Ureter (tissue), 1 donor: ENCODE results near the gene SLC27A4. TPM values are rescaled to one million over a fixed set of nuclear protein-coding genes. Genes with fewer than 3 reads are reported as not detected.
A peak's percentile ranks its signal among the peaks of the same experiment; 100 is the strongest.

Experiments
- DNase-seq: peaks from one replicate; pipeline ENCODE4 v3.0.0-alpha.2; 2020; ENCODE audit warnings: low spot score
- total RNA-seq: library from RNA; stranded (reverse); gene quantifications from one replicate; pipeline ENCODE4 v1.2.4, GENCODE V29; 2023
- donor health status: DM: yes; HTN: yes; CAD: no.

Gene SLC27A4
- total RNA-seq, 1 donor from 2014 or later = 37.1 TPM

- DNase-seq = no peak
Measured at GRCh38 chr9:128365525-128365924, 25.2 kb downstream of the SLC27A4 start.

- DNase-seq = no peak
Measured at GRCh38 chr9:128369024-128369706, 28.8 kb downstream of the SLC27A4 start.

- DNase-seq = no peak
Measured at GRCh38 chr9:128370367-128370751, 30.0 kb downstream of the SLC27A4 start.

DNA sequence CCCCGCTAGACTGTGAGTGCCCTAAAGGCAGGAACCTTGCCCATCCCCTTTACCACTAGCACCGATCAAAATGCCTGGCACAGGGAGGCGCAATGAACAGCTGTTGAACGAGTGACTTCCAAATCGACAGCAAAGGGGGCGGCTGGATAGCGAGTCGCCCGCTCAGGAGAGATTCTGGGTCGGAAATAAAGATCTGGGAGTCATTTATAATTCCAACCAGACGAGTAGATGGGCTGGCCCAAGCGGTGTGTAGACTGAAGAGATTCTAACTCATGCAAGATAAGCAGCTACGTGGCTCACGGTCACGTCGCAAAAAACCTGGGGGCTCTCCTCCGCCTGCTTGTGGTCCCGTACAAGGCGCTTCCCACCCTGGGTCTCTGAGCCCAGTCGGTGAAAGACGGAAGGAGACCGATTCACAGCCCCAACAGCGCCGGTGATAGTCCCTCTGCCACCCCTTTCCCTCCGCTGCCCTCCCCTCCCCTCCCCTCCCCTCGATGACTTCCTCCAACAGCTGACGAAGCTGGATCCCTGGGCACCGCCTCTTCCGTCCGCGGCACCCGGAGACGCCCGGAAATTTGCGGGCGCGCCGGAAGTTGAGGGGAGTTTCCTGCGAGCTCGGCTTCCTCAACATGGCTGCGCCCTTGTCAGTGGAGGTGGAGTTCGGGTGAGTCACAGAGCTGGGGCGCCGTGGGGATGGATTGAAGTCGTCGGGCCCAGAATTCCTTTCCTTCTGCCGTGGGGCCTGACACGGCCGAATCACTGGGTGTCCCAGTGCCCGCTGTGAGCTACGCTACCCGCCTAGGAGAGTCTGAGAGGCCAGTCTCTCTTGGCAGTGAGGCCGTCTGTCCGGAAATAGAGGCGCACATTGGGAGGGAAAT, 30.7 kb downstream of the SLC27A4 start, which contains the start of gene URM1:
Gene URM1 (plus strand): TSS at position 623 of the 878 bp plus-strand sequence. CDS start 7 bp downstream, at position 630.
- peak; percentile 97 for DNase-seq

DNA sequence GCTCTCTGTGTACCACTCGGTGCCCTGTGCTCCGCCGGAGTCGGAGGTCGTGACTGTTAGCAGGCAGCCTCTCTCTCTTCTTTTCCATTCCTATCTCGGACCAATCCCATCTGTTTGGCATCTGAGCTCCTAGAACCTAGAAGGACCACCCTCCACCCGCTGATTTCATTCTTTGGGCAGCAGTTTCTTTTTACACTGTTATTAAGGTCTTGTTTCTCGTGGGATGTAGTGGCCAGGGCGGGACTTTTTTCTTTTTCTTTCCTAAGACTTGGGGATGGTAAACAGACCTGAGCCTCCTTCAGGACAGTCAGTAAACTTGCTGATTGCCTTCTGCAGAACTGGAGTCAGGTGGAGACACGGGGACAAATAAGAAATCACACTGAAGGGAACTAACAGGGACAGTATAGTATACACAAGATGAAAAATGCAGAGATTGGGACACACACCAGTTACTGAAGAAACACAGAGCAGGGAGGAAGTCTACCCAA, 31.3 kb downstream of the SLC27A4 start:
- DNase-seq = no peak

DNA sequence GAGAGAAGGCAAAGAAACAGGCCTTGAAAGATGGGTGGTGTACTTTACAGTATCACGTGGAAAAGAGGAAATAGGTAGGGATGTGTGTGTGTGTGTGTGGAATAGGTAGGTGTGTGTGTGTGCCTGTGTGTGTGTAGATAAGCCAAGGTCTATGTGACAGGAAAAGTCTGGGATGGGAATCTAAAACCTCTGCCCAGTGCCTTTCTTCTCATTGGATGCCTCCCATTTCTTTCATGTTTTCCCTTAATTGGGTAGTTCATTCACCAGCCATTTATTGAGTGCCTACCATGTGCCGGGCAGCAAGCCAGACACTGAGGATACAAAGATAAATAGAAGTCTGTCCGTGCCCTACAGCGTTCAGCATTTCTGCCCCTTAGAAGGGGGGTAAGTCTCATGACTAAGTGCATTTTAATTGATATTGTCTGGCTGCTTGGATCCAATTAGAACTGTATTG, 31.9 kb downstream of the SLC27A4 start:
- DNase-seq = no peak

GRCh38 chr9:128372784-128373183, 32.5 kb downstream of the SLC27A4 start:
- no peak for DNase-seq

GRCh38 chr9:128374221-128374675, 33.9 kb downstream of the SLC27A4 start:
- no peak for DNase-seq

DNA sequence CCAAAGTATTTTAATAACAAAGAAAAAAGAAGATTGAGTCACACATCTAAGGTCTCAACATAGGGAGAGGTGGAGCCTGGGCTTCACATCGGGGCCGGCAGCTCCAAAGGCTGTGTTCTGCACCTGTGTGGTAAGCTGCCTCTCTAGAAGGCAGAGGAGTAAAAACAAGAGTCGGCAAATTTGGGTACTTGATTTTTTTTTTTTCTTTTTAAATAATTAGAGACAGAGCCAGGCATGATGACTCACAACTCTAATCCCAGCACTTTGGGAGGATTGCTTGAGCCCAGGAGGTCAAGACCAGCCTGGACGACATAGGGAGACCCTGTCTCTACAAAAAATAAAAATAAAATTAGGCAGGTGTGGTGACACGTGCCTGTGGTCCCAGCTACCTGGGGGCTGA, 35.5 kb downstream of the SLC27A4 start:
- no peak for DNase-seq

- DNase-seq = no peak
Measured at GRCh38 chr9:128382261-128382660, 41.9 kb downstream of the SLC27A4 start.

- no peak for DNase-seq
Measured at GRCh38 chr9:128383007-128383753, 42.9 kb downstream of the SLC27A4 start.

DNA sequence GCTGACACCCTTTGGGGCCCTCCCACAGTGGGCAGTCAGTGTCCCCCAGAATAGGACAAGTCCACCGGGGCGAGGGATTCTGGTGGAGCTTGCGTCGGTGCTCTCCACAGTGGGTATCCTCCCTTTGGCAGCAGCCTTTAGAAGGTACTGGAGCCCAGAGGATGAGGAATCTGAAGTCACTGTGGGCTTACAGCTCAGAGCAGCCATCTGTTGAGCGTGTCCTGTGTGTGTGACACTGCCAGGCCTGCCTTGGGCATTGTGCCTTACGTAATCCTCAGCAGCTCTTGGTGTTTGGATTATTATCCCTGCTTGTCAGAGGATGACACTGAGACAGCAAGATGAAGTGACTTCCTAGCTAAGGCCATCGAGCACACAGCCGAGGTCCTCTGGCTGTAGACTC, 43.5 kb downstream of the SLC27A4 start:
- no peak for DNase-seq

GRCh38 chr9:128384801-128385495, 44.6 kb downstream of the SLC27A4 start:
- no peak for DNase-seq

GRCh38 chr9:128385496-128386460, 45.5 kb downstream of the SLC27A4 start:
- DNase-seq = no peak

GRCh38 chr9:128388150-128388549, 47.8 kb downstream of the SLC27A4 start:
- DNase-seq = no peak

- no peak for DNase-seq
Measured at GRCh38 chr9:128389395-128390149, 49.2 kb downstream of the SLC27A4 start.

- DNase-seq = no peak
Measured at GRCh38 chr9:128390150-128390812, 50.0 kb downstream of the SLC27A4 start.

DNA sequence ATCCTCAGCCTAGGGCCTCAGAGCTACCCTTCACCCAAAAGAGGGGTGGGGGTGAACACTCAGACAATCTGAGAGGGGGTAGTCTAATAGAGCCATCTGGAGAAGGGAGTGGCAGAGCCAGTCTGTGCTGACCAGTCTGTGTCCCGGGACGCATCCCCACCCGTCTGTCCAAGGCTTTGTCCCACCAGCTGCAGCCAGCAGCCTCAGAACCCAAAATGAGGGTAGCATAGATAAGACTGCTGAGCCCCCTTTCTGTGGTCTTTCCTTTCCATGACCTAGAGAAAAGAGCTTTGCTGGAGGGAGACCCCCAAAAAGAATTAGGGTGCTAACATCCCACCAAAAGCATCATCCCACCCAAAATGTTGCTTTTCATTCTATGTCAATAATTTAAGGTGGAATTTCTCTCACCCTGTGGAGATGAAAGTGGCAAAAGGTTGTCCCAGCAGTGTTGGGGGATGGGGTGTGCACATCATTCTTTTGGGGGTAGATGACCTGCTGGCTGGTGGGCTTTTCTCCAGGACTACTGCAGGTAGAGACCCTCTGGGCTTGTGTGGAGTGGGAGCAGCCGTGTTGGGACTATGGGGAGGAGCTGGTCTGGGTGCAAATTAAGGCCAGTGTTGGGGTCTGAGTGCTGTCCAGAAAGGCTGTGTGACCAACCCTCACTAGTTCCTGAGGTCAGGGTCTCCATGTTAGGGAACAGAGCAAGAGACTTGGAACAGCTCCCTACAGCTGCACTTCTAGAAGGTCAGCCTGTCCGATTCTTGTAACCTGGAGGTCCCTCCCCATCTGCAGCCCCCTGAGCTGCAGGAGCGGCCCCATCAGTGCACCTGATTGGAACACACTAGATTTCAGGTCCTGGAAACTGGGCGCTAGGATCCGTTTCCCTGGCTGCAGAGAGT, 50.7 kb downstream of the SLC27A4 start:
- DNase-seq = no peak
